HEK293 (cell line): ENCODE measurements around the gene FLYWCH1.

Experiments used
- CTCF ChIA-PET: fragments of 350-600 bp; formaldehyde crosslinking; extraction: SDS; loops from one replicate; lab custom pipeline; 2021; ENCODE audit warnings: antibody characterized with exemption; lab: Yijun Ruan, JAX
- POLR2A ChIA-PET: fragments of 300-600 bp; formaldehyde crosslinking; extraction: SDS; loops from one replicate; lab custom pipeline; 2020; ENCODE audit warnings: antibody characterized with exemption, inconsistent platforms; lab: Yijun Ruan, JAX
- H3K27ac ChIP-seq: fragments of 200-500 bp; sonication (Bioruptor generic); 2 replicates; pipeline ENCODE4 v1.5.1; 2014; ENCODE audit warnings: low read depth, low read length, control low read depth, inconsistent platforms; ENCODE audit errors: extremely low read depth
- H3K36me3 ChIP-seq, 2 experiments: fragments of 200-500 bp in 1 of 2; sonication (Bioruptor generic) in 1 of 2; 1 replicate in 1 of 2; 2 replicates in 1 of 2; pipeline ENCODE4 v1.5.1; 2014 to 2017; ENCODE audit warnings: inconsistent platforms in 2 of 2, low read length in 2 of 2; ENCODE audit not compliant: control insufficient read depth in 2 of 2, insufficient read depth in 1 of 2
- H3K4me1 ChIP-seq: fragments of 200-500 bp; sonication (Bioruptor generic); 2 replicates; pipeline ENCODE4 v1.5.1; 2014; ENCODE audit warnings: mild to moderate bottlenecking, low read length, inconsistent platforms; ENCODE audit not compliant: control insufficient read depth, insufficient read depth
- H3K4me3 ChIP-seq: 2 replicates; pipeline ENCODE4 v1.5.1; 2011; ENCODE audit warnings: low read depth, mild to moderate bottlenecking, control low read depth, low read length, moderate library complexity
- H3K9me3 ChIP-seq: fragments of 200-500 bp; sonication (Bioruptor generic); 2 replicates; pipeline ENCODE4 v1.5.1; 2014; ENCODE audit warnings: low read depth, low read length, inconsistent platforms; ENCODE audit not compliant: control insufficient read depth, insufficient read depth
- EGR2 ChIP-seq: fragments of 450-650 bp; formaldehyde crosslinking; IDR thresholded peaks from 2 replicates; pipeline ENCODE4 v1.5.1; 2016; ENCODE audit warnings: low read depth, missing biosample characterization, missing genetic modification characterization
- GFI1B ChIP-seq: fragments of 450-650 bp; formaldehyde crosslinking; IDR thresholded peaks from 2 replicates; pipeline ENCODE4 v1.5.1; 2016; ENCODE audit warnings: missing biosample characterization, missing genetic modification characterization
- GLI2 ChIP-seq: fragments of 450-650 bp; formaldehyde crosslinking; IDR thresholded peaks from 2 replicates; pipeline ENCODE4; 2017; ENCODE audit warnings: missing biosample characterization, missing genetic modification characterization, low read depth, borderline replicate concordance
- KLF8 ChIP-seq: fragments of 450-650 bp; formaldehyde crosslinking; IDR thresholded peaks from 2 replicates; pipeline ENCODE4 v1.5.1; 2016; ENCODE audit warnings: missing biosample characterization, missing genetic modification characterization
- SP3 ChIP-seq: fragments of 450-650 bp; formaldehyde crosslinking; IDR thresholded peaks from 2 replicates; pipeline ENCODE4 v1.5.1; 2016; ENCODE audit warnings: missing biosample characterization, missing genetic modification characterization
- TRIM28 ChIP-seq: IDR thresholded peaks from 2 replicates; pipeline ENCODE4 v1.6.1; 2011; ENCODE audit warnings: low read length, control low read depth, borderline replicate concordance
- ZFHX2 ChIP-seq: fragments of 450-650 bp; formaldehyde crosslinking; conservative IDR thresholded peaks from 2 replicates; pipeline ENCODE4 v1.5.1; 2016; ENCODE audit warnings: missing biosample characterization, missing genetic modification characterization
- ZIC2 ChIP-seq: fragments of 450-650 bp; formaldehyde crosslinking; IDR thresholded peaks from 2 replicates; pipeline ENCODE4 v1.5.1; 2016; ENCODE audit warnings: missing biosample characterization, missing genetic modification characterization
- ZNF24 ChIP-seq: fragments of 450-650 bp; formaldehyde crosslinking; IDR thresholded peaks from 2 replicates; pipeline ENCODE4 v1.5.1; 2016; ENCODE audit warnings: missing biosample characterization, missing genetic modification characterization
- ZNF302 ChIP-seq: fragments of 450-650 bp; formaldehyde crosslinking; IDR thresholded peaks from 2 replicates; pipeline ENCODE4 v1.5.1; 2016; ENCODE audit warnings: missing biosample characterization, missing genetic modification characterization, low read depth
- ZNF394 ChIP-seq: fragments of 450-650 bp; formaldehyde crosslinking; IDR thresholded peaks from 2 replicates; pipeline ENCODE4 v1.5.1; 2016; ENCODE audit warnings: missing biosample characterization, missing genetic modification characterization, mild to moderate bottlenecking, moderate library complexity, borderline replicate concordance
- ZNF555 ChIP-seq: fragments of 450-650 bp; formaldehyde crosslinking; conservative IDR thresholded peaks from 2 replicates; pipeline ENCODE4 v1.5.1; 2017; ENCODE audit warnings: missing biosample characterization, mild to moderate bottlenecking, missing genetic modification characterization, inconsistent platforms
- ZSCAN23 ChIP-seq: fragments of 450-650 bp; formaldehyde crosslinking; IDR thresholded peaks from 2 replicates; pipeline ENCODE4 v1.5.1; 2016; ENCODE audit warnings: missing biosample characterization, missing genetic modification characterization
- TF ChIP-seq, protein P1 (sequence below): fragments of 450-650 bp; formaldehyde crosslinking; IDR thresholded peaks from 2 replicates; pipeline ENCODE4 v1.5.1; 2016; ENCODE audit warnings: missing biosample characterization, missing genetic modification characterization
- TF ChIP-seq, protein P2 (sequence below): fragments of 450-650 bp; formaldehyde crosslinking; IDR thresholded peaks from 2 replicates; pipeline ENCODE4 v1.5.1; 2016; ENCODE audit warnings: missing biosample characterization, missing genetic modification characterization
- TF ChIP-seq, protein P3 (sequence below): fragments of 450-650 bp; formaldehyde crosslinking; IDR thresholded peaks from 2 replicates; pipeline ENCODE4 v1.5.1; 2016; ENCODE audit warnings: missing biosample characterization, missing genetic modification characterization

FLYWCH1 gene

DNA sequence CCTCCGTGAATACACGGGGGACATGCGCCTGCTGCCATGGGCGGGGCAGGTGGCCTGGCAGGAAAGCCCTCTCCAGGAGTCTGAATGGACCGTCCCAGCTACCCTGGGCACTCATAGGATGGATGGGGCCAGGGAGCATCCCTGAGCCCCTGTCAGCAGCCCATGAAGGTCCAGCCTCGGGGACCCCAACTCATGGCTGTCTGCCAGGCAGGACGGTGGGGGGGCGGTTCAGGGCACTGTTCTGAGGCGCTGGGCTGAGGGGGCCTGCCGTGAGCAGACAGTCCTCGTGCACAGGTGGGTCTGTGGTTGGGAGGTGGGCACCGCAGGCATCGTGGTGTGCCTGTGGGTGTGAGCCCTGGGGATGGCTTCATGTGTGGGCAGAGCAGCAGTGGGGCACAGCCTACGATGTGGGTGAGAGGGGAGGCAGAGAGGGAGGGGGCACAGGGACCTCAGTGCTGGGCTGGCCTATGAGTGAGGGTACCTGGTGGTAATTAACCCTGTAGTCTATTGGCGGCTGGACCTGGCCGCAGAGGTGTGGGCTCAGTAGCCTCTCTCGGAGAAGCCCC is 75.0 kb downstream of the FLYWCH1 start:
- TF ChIP-seq ZSCAN23 (tag by site-specific recombination) (no peak), ZNF394 (tag by site-specific recombination) (no peak), ZNF24 (tag by site-specific recombination) (no peak), GLI2 (tag by site-specific recombination) (no peak), ZIC2 (tag by site-specific recombination) (peak; percentile 83), EGR2 (peak; percentile 87), ZFHX2 (tag by site-specific recombination) (peak; percentile 90)
- TF ChIP-seq, protein P1, sequence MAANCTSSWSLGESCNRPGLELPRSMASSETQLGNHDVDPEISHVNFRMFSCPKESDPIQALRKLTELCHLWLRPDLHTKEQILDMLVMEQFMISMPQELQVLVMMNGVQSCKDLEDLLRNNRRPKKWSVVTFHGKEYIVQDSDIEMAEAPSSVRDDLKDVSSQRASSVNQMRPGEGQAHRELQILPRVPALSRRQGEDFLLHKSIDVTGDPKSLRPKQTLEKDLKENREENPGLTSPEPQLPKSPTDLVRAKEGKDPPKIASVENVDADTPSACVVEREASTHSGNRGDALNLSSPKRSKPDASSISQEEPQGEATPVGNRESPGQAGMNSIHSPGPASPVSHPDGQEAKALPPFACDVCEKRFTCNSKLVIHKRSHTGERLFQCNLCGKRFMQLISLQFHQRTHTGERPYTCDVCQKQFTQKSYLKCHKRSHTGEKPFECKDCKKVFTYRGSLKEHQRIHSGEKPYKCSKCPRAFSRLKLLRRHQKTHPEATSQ (tag by site-specific recombination) = no peak
- TF ChIP-seq, protein P2, sequence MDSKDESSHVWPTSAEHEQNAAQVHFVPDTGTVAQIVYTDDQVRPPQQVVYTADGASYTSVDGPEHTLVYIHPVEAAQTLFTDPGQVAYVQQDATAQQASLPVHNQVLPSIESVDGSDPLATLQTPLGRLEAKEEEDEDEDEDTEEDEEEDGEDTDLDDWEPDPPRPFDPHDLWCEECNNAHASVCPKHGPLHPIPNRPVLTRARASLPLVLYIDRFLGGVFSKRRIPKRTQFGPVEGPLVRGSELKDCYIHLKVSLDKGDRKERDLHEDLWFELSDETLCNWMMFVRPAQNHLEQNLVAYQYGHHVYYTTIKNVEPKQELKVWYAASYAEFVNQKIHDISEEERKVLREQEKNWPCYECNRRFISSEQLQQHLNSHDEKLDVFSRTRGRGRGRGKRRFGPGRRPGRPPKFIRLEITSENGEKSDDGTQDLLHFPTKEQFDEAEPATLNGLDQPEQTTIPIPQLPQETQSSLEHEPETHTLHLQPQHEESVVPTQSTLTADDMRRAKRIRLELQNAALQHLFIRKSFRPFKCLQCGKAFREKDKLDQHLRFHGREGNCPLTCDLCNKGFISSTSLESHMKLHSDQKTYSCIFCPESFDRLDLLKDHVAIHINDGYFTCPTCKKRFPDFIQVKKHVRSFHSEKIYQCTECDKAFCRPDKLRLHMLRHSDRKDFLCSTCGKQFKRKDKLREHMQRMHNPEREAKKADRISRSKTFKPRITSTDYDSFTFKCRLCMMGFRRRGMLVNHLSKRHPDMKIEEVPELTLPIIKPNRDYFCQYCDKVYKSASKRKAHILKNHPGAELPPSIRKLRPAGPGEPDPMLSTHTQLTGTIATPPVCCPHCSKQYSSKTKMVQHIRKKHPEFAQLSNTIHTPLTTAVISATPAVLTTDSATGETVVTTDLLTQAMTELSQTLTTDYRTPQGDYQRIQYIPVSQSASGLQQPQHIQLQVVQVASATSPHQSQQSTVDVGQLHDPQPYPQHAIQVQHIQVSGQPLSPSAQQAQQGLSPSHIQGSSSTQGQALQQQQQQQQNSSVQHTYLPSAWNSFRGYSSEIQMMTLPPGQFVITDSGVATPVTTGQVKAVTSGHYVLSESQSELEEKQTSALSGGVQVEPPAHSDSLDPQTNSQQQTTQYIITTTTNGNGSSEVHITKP (tag by site-specific recombination) = peak; percentile 39; the same call in 1 of the 2 replicates
- TF ChIP-seq, protein P3, sequence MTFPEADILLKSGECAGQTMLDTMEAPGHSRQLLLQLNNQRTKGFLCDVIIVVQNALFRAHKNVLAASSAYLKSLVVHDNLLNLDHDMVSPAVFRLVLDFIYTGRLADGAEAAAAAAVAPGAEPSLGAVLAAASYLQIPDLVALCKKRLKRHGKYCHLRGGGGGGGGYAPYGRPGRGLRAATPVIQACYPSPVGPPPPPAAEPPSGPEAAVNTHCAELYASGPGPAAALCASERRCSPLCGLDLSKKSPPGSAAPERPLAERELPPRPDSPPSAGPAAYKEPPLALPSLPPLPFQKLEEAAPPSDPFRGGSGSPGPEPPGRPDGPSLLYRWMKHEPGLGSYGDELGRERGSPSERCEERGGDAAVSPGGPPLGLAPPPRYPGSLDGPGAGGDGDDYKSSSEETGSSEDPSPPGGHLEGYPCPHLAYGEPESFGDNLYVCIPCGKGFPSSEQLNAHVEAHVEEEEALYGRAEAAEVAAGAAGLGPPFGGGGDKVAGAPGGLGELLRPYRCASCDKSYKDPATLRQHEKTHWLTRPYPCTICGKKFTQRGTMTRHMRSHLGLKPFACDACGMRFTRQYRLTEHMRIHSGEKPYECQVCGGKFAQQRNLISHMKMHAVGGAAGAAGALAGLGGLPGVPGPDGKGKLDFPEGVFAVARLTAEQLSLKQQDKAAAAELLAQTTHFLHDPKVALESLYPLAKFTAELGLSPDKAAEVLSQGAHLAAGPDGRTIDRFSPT (tag by site-specific recombination) = peak; percentile 53; the same call in 1 of the 2 replicates
- no peaks in the 10 kb centered on the region for H3K9me3 ChIP-seq
- CTCF ChIA-PET = interaction anchor here (1.0 to 1.9 kb wide), 2 partner anchors 60 kb away, joined by 4 to 7 read pairs; no protein-coding TSS in a partner anchor
- no peaks in the 10 kb centered on the region for H3K36me3 ChIP-seq
- POLR2A ChIA-PET = interaction anchor here (1.1 kb wide), 1 partner anchor 42 kb away, joined by 9 read pairs; no protein-coding TSS in a partner anchor
- no peaks in the 10 kb centered on the region; the same call in 1 of the 2 replicates for H3K4me1 ChIP-seq
- no peak overlapping the region for H3K27ac ChIP-seq
- no peak overlapping the region for H3K4me3 ChIP-seq

DNA sequence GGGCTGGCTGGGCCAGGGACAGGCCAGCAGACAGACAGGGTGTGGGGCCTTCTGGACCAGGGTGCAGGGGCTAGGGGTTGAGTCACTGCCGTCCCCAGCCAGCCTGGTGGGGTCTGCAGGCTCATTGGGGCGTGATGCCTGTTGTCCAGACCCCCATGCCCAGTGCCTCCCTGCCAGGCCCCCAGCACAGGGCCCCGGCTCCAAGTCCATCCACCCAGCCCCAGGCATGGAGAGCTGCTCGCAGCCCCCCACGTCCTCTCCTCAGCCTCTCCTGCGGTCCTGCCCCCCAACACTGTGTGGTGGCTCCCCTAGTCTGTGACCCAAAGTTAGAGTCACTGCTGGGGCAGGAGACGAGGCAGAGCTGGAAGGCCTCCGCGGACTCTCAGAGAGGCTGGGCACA is 75.6 kb downstream of the FLYWCH1 start:
- Histone ChIP-seq H3K4me1 (no peaks in the 10 kb centered on the region; the same call in 1 of the 2 replicates), H3K36me3 (no peaks in the 10 kb centered on the region), H3K4me3 (no peak overlapping the region), H3K9me3 (no peaks in the 10 kb centered on the region)
- ChIA-PET POLR2A (interaction anchor here (1.1 kb wide), 1 partner anchor 42 kb away, joined by 9 read pairs; no protein-coding TSS in a partner anchor), CTCF (interaction anchor here (0.8 to 1.0 kb wide), 3 partner anchors 25 to 60 kb away, joined by 3 to 7 read pairs (median 3); no protein-coding TSS in a partner anchor)
- no peak for TF ChIP-seq SP3 (tag by site-specific recombination)
- TF ChIP-seq ZNF302 (tag by site-specific recombination) = no peak
- TF ChIP-seq TRIM28 = no peak
- TF ChIP-seq GFI1B (tag by site-specific recombination) = no peak
- TF ChIP-seq KLF8 (tag by site-specific recombination) = no peak
- no peak for TF ChIP-seq ZNF555 (tag by site-specific recombination)
- TF ChIP-seq, all 188 proteins: peak for 0
- H3K27ac ChIP-seq = no peak overlapping the region
